GM12865 (cell line): ENCODE measurements around the gene PRICKLE2.

Experiments used
- DNase-seq: peaks from one replicate; pipeline ENCODE4 v3.0.0; 2010; ENCODE audit warnings: low read depth
- H3K4me3 ChIP-seq: 2 replicates; pipeline ENCODE4 v1.5.1; 2011; ENCODE audit warnings: mild to moderate bottlenecking, low read depth, low read length, control low read depth
- TF ChIP-seq, protein P1 (sequence below): IDR thresholded peaks from 2 replicates; pipeline ENCODE4 v1.5.1; 2011; ENCODE audit warnings: low read length, control low read depth, low read depth, inconsistent platforms; ENCODE audit not compliant: insufficient read depth; ENCODE audit errors: missing control alignments

Gene PRICKLE2

GRCh38 chr3:64190517-64191515, 34.5 kb downstream of the PRICKLE2 start:
- no peak for DNase-seq
- TF ChIP-seq, protein P1, sequence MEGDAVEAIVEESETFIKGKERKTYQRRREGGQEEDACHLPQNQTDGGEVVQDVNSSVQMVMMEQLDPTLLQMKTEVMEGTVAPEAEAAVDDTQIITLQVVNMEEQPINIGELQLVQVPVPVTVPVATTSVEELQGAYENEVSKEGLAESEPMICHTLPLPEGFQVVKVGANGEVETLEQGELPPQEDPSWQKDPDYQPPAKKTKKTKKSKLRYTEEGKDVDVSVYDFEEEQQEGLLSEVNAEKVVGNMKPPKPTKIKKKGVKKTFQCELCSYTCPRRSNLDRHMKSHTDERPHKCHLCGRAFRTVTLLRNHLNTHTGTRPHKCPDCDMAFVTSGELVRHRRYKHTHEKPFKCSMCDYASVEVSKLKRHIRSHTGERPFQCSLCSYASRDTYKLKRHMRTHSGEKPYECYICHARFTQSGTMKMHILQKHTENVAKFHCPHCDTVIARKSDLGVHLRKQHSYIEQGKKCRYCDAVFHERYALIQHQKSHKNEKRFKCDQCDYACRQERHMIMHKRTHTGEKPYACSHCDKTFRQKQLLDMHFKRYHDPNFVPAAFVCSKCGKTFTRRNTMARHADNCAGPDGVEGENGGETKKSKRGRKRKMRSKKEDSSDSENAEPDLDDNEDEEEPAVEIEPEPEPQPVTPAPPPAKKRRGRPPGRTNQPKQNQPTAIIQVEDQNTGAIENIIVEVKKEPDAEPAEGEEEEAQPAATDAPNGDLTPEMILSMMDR = no peak
- no peak overlapping the region for H3K4me3 ChIP-seq

GRCh38 chr3:64188810-64189560, 36.3 kb downstream of the PRICKLE2 start:
- TF ChIP-seq, protein P1 = no peak
- DNase-seq = no peak
- no peak overlapping the region for H3K4me3 ChIP-seq

GRCh38 chr3:64187065-64187959, 38.0 kb downstream of the PRICKLE2 start:
- H3K4me3 ChIP-seq = no peak overlapping the region
- TF ChIP-seq, protein P1 = no peak
- no peak for DNase-seq

- DNase-seq = no peak
- no peak overlapping the region for H3K4me3 ChIP-seq
- TF ChIP-seq, protein P1 = no peak
These were observed 38.6 kb downstream of the PRICKLE2 start for GRCh38 chr3:64186667-64187064.

DNA sequence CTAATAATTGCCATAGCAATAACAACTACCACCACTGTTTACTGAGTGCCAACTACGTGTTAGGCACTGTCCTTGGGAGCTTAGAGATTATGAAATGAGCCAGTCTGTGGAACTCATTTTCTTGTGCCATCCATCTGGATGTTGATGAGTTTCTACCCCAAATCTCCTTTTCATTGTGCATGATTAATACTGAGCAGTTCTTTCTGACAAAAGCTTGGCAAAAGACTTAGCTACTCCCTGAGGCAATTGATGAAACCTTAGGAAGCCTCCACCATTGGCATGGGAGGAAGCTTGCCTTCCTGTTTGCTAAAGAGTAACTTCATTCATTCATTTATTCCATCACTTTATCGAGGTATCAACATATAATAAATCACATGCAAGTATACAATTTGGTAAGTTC, 39.8 kb downstream of the PRICKLE2 start:
- no peak for DNase-seq
- TF ChIP-seq, protein P1 = no peak
- no peak overlapping the region for H3K4me3 ChIP-seq

DNA sequence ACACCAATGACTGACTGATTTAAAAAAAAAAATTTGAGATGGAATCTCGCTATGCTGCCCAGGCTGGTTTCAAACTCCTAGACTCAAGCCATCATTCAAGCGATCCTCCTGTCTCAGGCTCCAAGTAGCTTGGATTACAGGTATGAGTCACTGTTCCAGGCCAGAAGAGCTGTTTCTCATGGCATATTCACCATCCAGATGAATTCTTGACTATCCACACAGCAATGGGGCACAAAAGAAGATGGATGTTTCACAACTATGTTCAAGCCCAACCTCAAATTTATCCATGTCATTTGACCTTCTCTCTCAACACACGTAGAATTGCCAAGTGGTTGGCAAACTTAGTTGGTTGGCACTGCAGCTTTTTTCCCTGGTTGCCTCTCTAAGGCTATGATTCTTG, 40.6 kb downstream of the PRICKLE2 start:
- H3K4me3 ChIP-seq = no peak overlapping the region
- TF ChIP-seq, protein P1 = no peak
- DNase-seq = no peak
